C4-2B (cell line): ENCODE results near the gene RBMS1.

ENCODE experiments used
- H3K27ac ChIP-seq: fragments of 450-650 bp; 2 replicates; pipeline ENCODE4 v1.5.1; 2017
- ZFX ChIP-seq: fragments of 450-650 bp; IDR thresholded peaks from 2 replicates; pipeline ENCODE4 v1.6.1; 2017
- TF ChIP-seq, protein P1 (sequence below): fragments of 450-650 bp; conservative IDR thresholded peaks from 2 replicates; pipeline ENCODE4 v1.5.1; 2017; ENCODE audit warnings: mild to moderate bottlenecking

RBMS1 gene

DNA sequence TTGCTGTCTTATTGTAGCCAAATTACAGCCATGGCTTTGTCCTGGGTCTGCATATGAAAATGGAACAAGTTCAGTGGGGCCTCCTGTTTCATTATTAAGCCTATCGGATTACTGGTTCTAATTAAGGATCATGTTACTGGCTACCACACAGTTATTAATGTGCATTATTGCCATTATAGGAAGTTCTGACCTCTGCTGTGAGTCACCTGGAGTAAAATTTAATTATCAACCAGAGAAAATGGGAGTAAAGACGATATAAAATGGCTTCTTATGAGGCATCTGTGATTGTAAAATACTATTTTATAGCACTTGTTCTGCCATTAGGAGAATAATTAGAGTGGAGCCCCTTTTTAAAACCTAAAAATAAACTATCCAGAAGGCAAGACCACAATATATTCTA is 150.2 kb downstream of the RBMS1 start:
- H3K27ac ChIP-seq: no peak overlapping the region
- TF ChIP-seq, protein P1, sequence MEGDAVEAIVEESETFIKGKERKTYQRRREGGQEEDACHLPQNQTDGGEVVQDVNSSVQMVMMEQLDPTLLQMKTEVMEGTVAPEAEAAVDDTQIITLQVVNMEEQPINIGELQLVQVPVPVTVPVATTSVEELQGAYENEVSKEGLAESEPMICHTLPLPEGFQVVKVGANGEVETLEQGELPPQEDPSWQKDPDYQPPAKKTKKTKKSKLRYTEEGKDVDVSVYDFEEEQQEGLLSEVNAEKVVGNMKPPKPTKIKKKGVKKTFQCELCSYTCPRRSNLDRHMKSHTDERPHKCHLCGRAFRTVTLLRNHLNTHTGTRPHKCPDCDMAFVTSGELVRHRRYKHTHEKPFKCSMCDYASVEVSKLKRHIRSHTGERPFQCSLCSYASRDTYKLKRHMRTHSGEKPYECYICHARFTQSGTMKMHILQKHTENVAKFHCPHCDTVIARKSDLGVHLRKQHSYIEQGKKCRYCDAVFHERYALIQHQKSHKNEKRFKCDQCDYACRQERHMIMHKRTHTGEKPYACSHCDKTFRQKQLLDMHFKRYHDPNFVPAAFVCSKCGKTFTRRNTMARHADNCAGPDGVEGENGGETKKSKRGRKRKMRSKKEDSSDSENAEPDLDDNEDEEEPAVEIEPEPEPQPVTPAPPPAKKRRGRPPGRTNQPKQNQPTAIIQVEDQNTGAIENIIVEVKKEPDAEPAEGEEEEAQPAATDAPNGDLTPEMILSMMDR: no peak
- TF ChIP-seq ZFX: no peak

DNA sequence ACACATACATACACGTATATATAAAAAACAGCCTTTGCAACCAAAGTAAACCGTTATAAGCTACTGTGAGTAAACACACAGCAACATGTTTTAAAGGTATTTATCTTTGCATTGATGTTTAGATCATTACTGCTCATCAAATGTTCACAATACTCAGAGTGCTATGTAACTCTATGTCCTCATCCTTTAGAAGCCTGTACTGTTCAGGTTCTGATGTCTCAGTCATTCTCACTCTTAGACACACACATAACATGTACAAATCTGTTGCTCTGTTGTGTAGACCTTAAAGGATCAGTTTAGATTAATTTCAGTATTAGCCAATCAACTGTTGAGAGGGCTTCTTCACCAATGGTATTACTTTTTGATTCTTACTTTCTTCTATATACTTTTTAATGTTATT is 153.9 kb downstream of the RBMS1 start:
- H3K27ac ChIP-seq: no peak overlapping the region
- no peak for TF ChIP-seq ZFX
- TF ChIP-seq, protein P1: no peak

DNA sequence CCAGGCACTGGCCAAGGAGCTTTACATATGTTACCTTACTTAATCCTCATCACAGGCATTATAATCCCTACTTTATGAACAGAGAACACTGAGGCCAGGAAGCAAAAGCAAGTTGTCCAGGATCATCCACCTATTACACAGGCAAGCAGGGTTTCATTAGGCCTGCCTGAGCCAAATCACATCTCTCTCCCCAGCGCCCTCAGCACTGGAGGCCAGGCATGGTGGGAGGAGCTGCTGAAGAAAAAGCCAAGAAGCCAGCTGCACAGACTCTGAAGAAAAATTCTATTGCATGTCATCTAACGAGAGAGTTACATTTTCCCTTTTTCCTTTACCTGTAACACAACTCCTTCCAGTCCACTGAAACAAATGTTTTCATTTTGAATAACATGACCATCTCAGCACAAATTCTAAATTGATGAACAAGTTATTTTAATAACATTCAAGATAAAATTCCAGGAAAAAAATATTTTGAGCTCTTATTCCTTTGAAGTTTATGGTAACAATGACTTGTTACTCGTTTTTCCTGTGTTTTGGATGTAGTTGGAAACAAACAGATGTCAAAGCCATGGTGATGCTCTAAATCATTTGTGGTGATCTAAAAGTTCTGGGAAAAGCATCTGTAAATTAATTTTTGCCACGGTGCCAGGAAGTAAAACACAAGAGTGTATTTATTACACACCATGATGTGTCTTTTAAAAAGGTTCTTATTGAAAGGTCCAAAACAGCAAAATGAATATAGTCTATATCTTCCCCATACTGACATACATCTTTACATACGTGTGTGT is 154.5 kb downstream of the RBMS1 start:
- no peak for TF ChIP-seq ZFX
- TF ChIP-seq, protein P1: no peak
- no peak overlapping the region for H3K27ac ChIP-seq

DNA sequence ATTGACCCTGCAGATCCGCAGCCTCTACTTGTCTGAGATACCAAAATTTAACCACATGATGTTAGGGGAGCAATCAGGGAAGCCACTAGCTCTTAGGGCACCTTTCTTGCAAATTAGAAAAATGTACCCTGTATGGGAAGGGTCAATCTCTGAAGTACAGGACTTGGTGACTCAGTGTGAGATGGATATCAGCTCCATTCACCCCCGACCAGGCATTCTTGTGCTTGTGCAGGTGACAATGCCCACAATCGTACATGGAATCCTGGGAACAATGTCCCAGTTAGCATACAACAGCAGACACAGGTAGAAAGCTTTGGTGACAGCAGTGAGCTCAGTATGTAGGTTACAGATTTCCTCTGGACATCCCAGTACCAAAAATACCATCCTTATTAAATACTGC is 155.9 kb downstream of the RBMS1 start:
- H3K27ac ChIP-seq: no peak overlapping the region

DNA sequence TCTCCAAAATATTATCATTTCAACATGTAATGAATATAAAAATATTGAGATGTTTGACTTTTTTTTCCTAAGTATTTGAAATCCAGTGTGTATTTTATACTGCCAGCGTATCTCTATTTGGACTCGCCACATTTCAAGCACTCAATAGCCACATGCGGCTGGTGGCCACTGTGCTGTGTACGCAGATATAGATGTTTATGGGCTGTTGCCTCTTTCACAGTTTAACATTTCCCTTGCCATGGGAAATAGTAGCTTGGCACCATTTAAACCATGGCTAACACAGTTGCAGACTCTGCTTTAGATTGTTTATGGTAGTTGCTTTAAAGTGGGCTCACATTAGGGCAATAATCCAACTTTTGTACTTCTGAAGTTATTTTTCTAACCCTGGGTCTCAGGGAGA is 157.0 kb downstream of the RBMS1 start:
- H3K27ac ChIP-seq: no peak overlapping the region

More for the DNA sequence above, 155.9 kb downstream of the RBMS1 start:
- TF ChIP-seq, protein P1: no peak
- TF ChIP-seq ZFX: no peak

DNA sequence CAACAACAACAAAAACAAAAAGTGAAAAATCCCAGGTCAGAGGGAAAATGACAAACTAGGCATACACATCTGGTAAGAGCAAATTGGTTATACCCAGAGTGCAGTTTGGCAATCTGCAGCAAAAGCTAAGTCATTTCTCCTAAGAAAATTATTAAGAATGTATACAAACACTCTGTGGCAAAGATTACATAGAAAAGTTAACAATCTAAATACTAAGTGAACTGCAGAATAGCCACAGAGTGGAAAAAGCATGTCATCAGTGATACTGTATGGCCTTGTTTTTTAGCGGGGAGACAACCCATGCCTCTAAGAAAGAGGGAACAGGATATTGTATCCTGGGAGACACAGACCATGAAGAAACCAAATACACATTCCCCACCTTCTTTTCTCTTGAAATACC is 157.5 kb downstream of the RBMS1 start:
- no peak overlapping the region for H3K27ac ChIP-seq
- TF ChIP-seq, protein P1: no peak
- TF ChIP-seq ZFX: no peak

More for the DNA sequence above, 157.0 kb downstream of the RBMS1 start:
- TF ChIP-seq, protein P1: no peak
- no peak for TF ChIP-seq ZFX

DNA sequence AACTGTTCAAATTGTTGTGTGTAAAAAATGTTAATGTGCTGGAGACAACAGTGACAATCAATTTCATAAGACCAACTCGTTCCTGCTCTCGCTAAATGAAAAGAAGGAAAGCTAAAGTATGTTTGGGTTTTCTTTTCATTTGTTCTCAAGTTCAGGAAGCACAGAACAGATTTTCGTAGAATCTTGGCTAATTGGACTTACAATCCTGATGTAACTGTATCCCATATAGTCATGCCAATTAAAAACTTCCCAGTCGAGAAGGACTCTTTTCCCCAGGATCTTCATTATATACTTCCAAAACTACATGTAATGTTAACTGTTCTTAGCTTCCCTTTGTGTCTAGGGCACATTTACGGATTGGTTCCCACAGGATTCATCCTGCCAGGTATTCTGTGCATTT is 158.2 kb downstream of the RBMS1 start:
- TF ChIP-seq, protein P1: no peak
- TF ChIP-seq ZFX: no peak
- no peak overlapping the region for H3K27ac ChIP-seq
